Ishikawa (cell line): ENCODE results near the gene ARHGEF28.

Experiments
- NFIC ChIP-seq: IDR thresholded peaks from 2 replicates; pipeline ENCODE4 v1.6.1; 2012
- RAD21 ChIP-seq: IDR thresholded peaks from 2 replicates; pipeline ENCODE4 v1.6.1; 2012; ENCODE audit warnings: low read depth
- YY1 ChIP-seq: IDR thresholded peaks from 2 replicates; pipeline ENCODE4 v1.6.1; 2012; ENCODE audit warnings: low read depth

DNA sequence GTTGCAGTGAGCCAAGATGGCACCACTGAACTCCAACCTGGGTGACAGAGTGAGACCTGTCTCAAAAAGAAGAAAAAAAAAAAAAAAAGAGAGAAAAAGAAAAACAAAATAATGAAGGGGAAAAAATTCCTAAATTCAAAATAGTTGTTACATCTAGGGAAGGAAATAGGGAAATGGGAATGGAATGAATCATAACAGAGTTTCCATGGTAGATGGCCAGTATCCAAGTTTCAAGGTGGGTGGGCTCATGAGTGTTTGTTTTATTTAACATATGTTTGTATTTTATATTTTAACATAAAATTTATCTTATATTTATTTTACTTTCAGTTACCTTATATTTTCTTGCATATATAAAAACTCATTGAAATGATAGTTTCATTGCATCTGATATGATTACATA lies 215.6 kb downstream of the ARHGEF28 start:
- TF ChIP-seq RAD21 (no peak), NFIC (no peak), YY1 (no peak)
